Ovary (tissue), 3 donors: ENCODE measurements around the gene TMEM269.

ENCODE experiments used
- EP300 ChIP-seq: sonication (generic); formaldehyde crosslinking; IDR thresholded peaks from one replicate; pipeline ENCODE4 v1.6.1; 2017; ENCODE audit warnings: antibody characterized with exemption
- POLR2A ChIP-seq: fragments of 450-650 bp; IDR thresholded peaks from one replicate; pipeline ENCODE4 v1.6.1; 2017; ENCODE audit warnings: antibody characterized with exemption, mild to moderate bottlenecking, moderate library complexity
- TF ChIP-seq, protein P1 (sequence below), 3 donors: fragments of 450-650 bp in 2 of 3; fragments of 200-600 bp in 1 of 3; IDR thresholded peaks; one replicate each; pipeline versions ENCODE4 v1.5.1 to v1.8.0; 2016 to 2022; ENCODE audit warnings: antibody characterized with exemption in 3 of 3, mild to moderate bottlenecking in 1 of 3
- donor health status: DM: no; HTN: no; CAD: no.

DNA sequence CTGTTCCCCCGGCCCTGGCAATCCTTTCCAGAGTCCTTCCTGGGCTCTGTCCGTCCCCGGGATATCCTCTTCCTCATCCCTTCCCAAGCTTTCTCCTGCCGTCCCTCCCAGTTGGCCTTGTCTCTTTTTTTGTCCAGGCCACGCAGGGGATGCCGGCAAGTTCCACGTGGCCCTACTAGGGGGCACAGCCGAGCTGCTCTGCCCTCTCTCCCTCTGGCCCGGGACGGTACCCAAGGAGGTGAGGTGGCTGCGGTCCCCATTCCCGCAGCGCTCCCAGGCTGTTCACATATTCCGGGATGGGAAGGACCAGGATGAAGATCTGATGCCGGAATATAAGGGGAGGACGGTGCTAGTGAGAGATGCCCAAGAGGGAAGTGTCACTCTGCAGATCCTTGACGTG lies 45.8 kb downstream of the TMEM269 start:
- TF ChIP-seq, protein P1, sequence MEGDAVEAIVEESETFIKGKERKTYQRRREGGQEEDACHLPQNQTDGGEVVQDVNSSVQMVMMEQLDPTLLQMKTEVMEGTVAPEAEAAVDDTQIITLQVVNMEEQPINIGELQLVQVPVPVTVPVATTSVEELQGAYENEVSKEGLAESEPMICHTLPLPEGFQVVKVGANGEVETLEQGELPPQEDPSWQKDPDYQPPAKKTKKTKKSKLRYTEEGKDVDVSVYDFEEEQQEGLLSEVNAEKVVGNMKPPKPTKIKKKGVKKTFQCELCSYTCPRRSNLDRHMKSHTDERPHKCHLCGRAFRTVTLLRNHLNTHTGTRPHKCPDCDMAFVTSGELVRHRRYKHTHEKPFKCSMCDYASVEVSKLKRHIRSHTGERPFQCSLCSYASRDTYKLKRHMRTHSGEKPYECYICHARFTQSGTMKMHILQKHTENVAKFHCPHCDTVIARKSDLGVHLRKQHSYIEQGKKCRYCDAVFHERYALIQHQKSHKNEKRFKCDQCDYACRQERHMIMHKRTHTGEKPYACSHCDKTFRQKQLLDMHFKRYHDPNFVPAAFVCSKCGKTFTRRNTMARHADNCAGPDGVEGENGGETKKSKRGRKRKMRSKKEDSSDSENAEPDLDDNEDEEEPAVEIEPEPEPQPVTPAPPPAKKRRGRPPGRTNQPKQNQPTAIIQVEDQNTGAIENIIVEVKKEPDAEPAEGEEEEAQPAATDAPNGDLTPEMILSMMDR (IDR thresholded peaks at IDR 0.05): no peak
- no peak for TF ChIP-seq POLR2A
- TF ChIP-seq EP300: no peak
